HS-27A (cell line): ENCODE results near the gene SAMM50.

Experiments
- DNase-seq: peaks from one replicate; pipeline ENCODE4 v3.0.0-alpha.2; 2012; ENCODE audit warnings: low read depth, missing footprints

SAMM50 gene

GRCh38 chr22:43976861-43977795 lies 21.9 kb downstream of the SAMM50 start:
- no peak for DNase-seq

GRCh38 chr22:43978558-43978957 lies 23.3 kb downstream of the SAMM50 start:
- DNase-seq: no peak

- DNase-seq: no peak
These were observed 25.3 kb downstream of the SAMM50 start for GRCh38 chr22:43980579-43980978.

GRCh38 chr22:43980996-43981395 lies 25.8 kb downstream of the SAMM50 start:
- no peak for DNase-seq

- DNase-seq: no peak
These were observed 28.6 kb downstream of the SAMM50 start for GRCh38 chr22:43983808-43984207.

GRCh38 chr22:43985532-43985931 lies 30.3 kb downstream of the SAMM50 start:
- DNase-seq: no peak

GRCh38 chr22:43988116-43988820 lies 33.0 kb downstream of the SAMM50 start:
- no peak for DNase-seq

GRCh38 chr22:43988960-43989359 lies 33.7 kb downstream of the SAMM50 start:
- DNase-seq: no peak

GRCh38 chr22:43990044-43990443 lies 34.8 kb downstream of the SAMM50 start:
- no peak for DNase-seq

GRCh38 chr22:43991316-43992020 lies 36.2 kb downstream of the SAMM50 start:
- DNase-seq: no peak

GRCh38 chr22:43992331-43992821 lies 37.1 kb downstream of the SAMM50 start:
- DNase-seq: no peak

- DNase-seq: no peak
These were observed 38.0 kb downstream of the SAMM50 start for GRCh38 chr22:43993072-43993760.

- DNase-seq: no peak
These were observed 38.8 kb downstream of the SAMM50 start for GRCh38 chr22:43994006-43994405.

- no peak for DNase-seq
These were observed 39.2 kb downstream of the SAMM50 start for GRCh38 chr22:43994416-43994815.

GRCh38 chr22:43995057-43995685 lies 39.9 kb downstream of the SAMM50 start:
- DNase-seq: no peak

GRCh38 chr22:43995798-43996169 lies 40.5 kb downstream of the SAMM50 start:
- no peak for DNase-seq

GRCh38 chr22:43996170-43996980 lies 41.1 kb downstream of the SAMM50 start:
- no peak for DNase-seq

GRCh38 chr22:43996981-43997265 lies 41.7 kb downstream of the SAMM50 start:
- DNase-seq: no peak

- DNase-seq: no peak
These were observed 43.5 kb downstream of the SAMM50 start for GRCh38 chr22:43998679-43999264.

GRCh38 chr22:43999378-43999777 lies 44.1 kb downstream of the SAMM50 start:
- DNase-seq: no peak
